ENCODE results near the gene MCF2L2.

The MCF2L2 gene

GRCh38 chr3:183226333-183226890 is 202.0 kb downstream of the MCF2L2 start:
- no peak for DNase-seq

- no peak for DNase-seq
Measured at GRCh38 chr3:183224180-183224970, 204.0 kb downstream of the MCF2L2 start.

GRCh38 chr3:183222631-183223235 is 205.7 kb downstream of the MCF2L2 start:
- no peak for DNase-seq

- no peak for DNase-seq
Measured at GRCh38 chr3:183220828-183221227, 207.6 kb downstream of the MCF2L2 start.

GRCh38 chr3:183218826-183219225 is 209.6 kb downstream of the MCF2L2 start:
- no peak for DNase-seq

- no peak for DNase-seq
Measured at GRCh38 chr3:183217548-183218332, 210.7 kb downstream of the MCF2L2 start.

GRCh38 chr3:183215591-183216202 is 212.7 kb downstream of the MCF2L2 start:
- DNase-seq, result no peak

GRCh38 chr3:183214277-183214612 is 214.2 kb downstream of the MCF2L2 start:
- DNase-seq, result no peak

- no peak for DNase-seq
Measured at GRCh38 chr3:183213415-183214276, 214.8 kb downstream of the MCF2L2 start.

GRCh38 chr3:183212565-183212964 is 215.9 kb downstream of the MCF2L2 start:
- no peak for DNase-seq

GRCh38 chr3:183212096-183212495 is 216.3 kb downstream of the MCF2L2 start:
- DNase-seq, result no peak

- DNase-seq, result no peak
Measured at GRCh38 chr3:183211352-183211751, 217.1 kb downstream of the MCF2L2 start.

GRCh38 chr3:183210862-183211341 is 217.5 kb downstream of the MCF2L2 start:
- DNase-seq, result no peak

GRCh38 chr3:183210341-183210740 is 218.1 kb downstream of the MCF2L2 start:
- no peak for DNase-seq

GRCh38 chr3:183208800-183209199 is 219.6 kb downstream of the MCF2L2 start:
- no peak for DNase-seq

GRCh38 chr3:183208260-183208659 is 220.2 kb downstream of the MCF2L2 start:
- no peak for DNase-seq

GRCh38 chr3:183203670-183204069 is 224.7 kb downstream of the MCF2L2 start:
- DNase-seq, result no peak

GRCh38 chr3:183202004-183202722 is 226.3 kb downstream of the MCF2L2 start:
- no peak for DNase-seq

GRCh38 chr3:183198939-183199338 is 229.5 kb downstream of the MCF2L2 start:
- no peak for DNase-seq

- DNase-seq, result no peak
Measured at GRCh38 chr3:183197734-183198133, 230.7 kb downstream of the MCF2L2 start.

- DNase-seq, result no peak
Measured at GRCh38 chr3:183195266-183195665, 233.2 kb downstream of the MCF2L2 start.

Measured in NCI-H510A treated with DMSO at 0.1 percent for 48 hours (cell line).